Suprapubic skin (tissue), 4 donors: Measurements from ENCODE around the gene CSMD2.

Experiments
- POLR2A ChIP-seq, 2 donors: fragments of 450-650 bp; IDR thresholded peaks; one replicate each; pipeline ENCODE4 v1.6.1; 2017; ENCODE audit warnings: antibody characterized with exemption in 2 of 2, mild to moderate bottlenecking in 2 of 2, moderate library complexity in 2 of 2
- POLR2AphosphoS5 ChIP-seq, 3 donors: sonication (generic); formaldehyde crosslinking; IDR thresholded peaks; one replicate each; pipeline ENCODE4 v1.6.1; 2017; ENCODE audit warnings: antibody characterized with exemption in 3 of 3
- TF ChIP-seq, protein P1 (sequence below), 2 donors: fragments of 200-600 bp in 1 of 2; fragments of 450-650 bp in 1 of 2; sonication (generic) in 1 of 2; IDR thresholded peaks; one replicate each; pipeline ENCODE4 v1.5.1; 2016 to 2019; ENCODE audit warnings: antibody characterized with exemption in 2 of 2, mild to moderate bottlenecking in 1 of 2, moderate library complexity in 1 of 2

DNA sequence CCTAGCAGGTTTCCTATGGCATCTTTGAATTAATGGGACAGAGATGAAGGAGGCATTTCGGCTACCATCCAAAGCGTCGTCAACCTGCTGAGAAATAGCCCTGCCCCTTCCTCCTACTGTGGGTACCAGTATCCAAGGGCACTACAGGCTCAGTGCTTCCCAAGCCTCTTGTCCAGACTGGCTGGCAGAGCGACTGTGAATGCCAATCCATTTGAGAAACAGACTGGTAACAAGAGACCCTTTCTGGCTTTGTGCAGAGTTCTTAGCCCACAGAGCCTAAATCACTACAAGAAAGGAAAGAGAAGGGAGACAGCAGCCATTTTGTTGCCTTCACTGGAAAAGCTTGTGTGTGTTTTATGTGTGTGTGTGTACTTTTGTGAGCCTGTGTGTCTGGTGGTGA lies 185.7 kb downstream of the CSMD2 start:
- TF ChIP-seq, protein P1, sequence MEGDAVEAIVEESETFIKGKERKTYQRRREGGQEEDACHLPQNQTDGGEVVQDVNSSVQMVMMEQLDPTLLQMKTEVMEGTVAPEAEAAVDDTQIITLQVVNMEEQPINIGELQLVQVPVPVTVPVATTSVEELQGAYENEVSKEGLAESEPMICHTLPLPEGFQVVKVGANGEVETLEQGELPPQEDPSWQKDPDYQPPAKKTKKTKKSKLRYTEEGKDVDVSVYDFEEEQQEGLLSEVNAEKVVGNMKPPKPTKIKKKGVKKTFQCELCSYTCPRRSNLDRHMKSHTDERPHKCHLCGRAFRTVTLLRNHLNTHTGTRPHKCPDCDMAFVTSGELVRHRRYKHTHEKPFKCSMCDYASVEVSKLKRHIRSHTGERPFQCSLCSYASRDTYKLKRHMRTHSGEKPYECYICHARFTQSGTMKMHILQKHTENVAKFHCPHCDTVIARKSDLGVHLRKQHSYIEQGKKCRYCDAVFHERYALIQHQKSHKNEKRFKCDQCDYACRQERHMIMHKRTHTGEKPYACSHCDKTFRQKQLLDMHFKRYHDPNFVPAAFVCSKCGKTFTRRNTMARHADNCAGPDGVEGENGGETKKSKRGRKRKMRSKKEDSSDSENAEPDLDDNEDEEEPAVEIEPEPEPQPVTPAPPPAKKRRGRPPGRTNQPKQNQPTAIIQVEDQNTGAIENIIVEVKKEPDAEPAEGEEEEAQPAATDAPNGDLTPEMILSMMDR (IDR thresholded peaks at IDR 0.05) = no peak
- TF ChIP-seq POLR2A (IDR thresholded peaks at IDR 0.05) = no peak
- TF ChIP-seq POLR2AphosphoS5 (IDR thresholded peaks at IDR 0.05) = no peak
